NOMO-1 (cell line): ENCODE results near the gene CAPN15.

Source experiments
- DNase-seq, 2 experiments: peaks; one replicate each; lab custom pipeline; 2025; ENCODE audit not compliant: unreplicated experiment in 2 of 2; lab: John Stamatoyannopoulos, UW

Gene CAPN15

DNA sequence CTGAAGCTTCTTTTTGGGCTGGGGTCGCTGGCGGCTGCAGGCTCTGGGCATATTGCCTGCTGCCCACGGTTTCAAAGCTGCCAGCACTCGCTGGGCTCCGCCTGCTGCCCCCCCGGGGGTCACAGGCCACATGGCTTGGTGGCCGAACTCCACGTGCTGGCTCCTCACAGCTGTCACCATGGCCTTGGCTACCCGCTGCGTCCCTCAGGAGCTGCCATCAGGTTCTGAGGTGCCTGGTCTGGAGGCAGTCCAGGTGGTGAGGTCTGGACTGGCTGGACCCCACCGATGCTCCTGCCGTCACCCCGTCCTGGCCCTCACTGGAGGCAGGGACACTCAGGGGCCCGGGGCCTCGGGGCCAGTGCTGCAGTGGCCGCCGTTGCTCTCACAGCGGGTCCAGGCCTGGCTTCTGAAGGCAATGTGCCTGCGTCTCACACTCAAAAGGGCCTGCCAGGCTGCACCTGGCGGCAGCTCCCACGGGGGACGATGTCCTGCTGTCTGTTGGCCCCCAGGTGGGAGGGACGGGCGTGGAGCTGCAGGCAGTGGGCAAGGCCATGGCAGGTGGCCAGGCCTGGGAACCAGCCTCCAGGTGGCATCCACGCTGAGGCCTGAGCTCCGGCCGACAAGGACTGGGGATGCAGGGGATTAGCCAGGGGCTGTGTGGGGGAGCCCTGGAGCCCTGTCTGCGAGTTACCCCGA, 13.3 kb downstream of the CAPN15 start:
- DNase-seq: no peak

DNA sequence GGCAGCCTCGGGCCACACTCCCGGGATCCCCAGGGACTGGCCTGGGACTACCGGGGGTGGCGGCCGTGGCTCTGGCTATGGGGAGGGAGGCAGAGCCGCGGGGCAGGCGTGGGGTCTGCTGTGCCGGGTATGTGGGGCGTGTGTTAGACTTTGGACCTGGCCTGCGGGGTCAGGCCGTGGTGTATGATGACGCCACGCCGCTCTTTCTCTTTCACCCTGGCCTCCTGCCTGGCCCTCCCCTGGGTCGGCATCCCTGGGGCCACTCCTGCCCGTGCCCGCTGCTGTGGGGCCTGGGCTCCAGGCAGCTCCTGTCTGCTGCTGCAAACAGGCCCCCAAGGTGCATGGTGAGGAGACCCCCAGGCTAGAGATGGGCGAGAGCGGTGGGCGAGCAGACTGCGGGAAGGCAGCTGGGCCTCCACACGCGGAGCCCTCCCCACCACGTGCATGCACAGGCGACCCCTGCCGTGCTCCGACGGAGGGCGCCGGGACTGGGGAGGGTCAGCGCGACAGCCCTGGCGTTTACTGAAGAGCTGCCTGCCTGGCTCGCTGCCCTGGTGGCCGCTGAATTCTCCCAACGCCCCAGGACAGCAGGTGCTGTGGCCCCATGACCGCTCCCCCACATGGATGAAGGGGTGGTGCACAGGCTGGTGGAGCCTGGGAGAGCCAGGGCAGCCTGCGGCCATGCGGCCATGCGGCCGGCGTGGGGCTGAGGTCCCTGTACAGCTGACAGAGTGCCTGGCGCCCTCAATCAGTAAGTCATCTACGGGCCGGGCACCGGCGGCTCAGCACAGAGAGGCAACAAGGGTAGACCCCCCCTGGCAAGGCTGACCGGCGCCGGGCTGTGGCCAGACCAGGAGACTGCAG, 16.0 kb downstream of the CAPN15 start:
- no peak for DNase-seq

DNA sequence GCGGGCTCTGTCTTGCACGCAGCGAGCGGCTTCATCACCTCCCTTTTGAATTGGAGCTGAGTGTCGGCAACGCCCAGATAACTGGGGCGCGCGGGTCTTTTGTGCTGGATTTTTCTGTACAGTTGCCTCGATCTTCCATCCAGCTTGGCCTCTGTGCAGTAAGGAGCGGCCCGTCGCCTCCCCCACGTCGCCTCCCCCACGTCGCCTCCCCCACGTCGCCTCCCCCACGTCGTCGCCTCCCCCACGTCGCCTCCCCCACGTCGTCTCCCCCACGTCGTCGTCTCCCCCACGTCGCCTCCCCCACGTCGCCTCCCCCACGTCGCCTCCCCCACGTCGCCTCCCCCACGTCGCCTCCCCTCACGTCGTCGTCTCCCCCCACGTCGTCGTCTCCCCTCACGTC, 17.0 kb downstream of the CAPN15 start:
- DNase-seq: no peak

DNA sequence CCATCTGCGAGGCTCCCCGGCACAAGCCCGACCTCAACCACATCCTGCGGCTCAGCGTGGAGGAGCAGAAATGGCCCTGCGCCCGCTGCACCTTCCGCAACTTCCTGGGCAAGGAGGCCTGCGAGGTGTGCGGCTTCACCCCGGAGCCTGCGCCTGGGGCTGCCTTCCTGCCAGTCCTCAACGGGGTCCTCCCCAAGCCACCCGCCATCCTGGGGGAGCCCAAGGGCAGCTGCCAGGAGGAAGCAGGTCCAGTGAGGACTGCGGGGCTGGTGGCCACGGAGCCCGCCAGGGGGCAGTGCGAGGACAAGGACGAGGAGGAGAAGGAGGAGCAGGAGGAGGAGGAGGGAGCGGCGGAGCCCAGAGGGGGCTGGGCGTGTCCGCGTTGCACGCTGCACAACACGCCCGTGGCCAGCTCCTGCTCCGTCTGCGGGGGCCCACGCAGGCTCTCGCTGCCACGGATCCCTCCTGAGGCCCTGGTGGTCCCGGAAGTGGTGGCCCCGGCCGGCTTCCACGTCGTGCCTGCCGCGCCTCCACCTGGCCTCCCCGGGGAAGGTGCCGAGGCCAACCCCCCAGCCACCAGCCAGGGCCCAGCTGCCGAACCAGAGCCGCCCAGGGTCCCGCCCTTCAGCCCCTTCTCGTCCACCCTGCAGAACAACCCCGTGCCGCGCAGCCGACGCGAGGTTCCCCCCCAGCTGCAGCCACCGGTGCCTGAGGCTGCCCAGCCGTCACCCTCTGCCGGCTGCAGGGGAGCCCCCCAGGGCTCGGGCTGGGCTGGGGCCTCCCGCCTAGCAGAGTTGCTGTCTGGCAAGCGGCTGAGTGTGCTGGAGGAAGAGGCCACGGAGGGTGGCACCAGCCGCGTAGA, 19.6 kb downstream of the CAPN15 start:
- DNase-seq: peak; percentile 68 to 86

DNA sequence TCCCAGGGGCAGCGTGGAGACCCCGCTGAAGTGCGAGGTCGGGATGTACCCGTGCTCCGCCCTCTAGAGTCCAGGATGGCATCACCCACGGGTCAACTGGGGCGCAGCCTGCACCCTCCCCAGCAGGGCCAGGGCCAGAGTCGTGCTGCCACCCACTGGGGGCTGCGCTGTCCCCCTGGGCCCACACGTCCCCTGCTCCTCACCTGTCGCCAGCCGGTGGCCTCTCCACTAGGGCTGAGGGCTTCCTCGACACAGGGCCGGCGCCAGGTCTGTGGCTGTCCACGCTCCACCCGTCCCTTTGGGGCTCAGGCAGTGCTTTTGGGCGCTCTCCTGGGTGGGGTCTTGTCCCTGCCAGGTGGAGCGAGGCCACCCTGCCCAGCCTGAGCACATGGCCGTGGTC, 21.1 kb downstream of the CAPN15 start:
- no peak for DNase-seq

DNA sequence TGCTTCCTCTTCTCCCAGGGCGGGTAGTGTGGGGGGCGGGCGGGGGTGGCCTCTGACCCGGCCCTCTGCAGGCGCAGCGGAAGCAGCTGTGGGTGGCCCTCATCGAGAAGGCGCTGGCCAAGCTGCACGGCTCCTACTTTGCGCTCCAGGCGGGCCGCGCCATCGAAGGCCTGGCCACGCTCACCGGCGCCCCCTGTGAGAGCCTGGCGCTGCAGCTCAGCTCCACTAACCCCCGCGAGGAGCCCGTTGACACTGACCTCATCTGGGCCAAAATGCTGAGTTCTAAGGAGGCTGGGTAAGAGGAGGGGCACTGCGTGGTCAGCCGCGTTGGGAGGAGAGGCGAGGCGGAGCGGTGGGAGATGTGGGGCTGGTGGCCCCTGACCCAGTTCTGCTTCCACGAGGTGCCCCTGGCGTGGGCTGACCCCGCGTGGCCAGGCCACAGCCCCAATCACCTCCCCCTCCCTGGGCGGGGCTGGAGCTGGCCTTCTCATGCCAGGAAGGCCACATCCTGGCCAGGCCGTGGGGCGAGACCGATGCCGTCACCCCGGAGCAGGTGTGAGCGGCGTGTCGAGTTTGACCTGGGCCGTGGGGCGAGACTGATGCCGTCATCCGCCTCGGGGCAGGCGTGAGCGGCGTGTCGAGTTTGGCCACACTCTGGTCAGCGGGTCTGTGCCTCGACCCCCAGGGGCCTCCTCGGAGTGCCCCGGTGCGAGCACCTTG, 22.2 kb downstream of the CAPN15 start:
- DNase-seq: no peak

DNA sequence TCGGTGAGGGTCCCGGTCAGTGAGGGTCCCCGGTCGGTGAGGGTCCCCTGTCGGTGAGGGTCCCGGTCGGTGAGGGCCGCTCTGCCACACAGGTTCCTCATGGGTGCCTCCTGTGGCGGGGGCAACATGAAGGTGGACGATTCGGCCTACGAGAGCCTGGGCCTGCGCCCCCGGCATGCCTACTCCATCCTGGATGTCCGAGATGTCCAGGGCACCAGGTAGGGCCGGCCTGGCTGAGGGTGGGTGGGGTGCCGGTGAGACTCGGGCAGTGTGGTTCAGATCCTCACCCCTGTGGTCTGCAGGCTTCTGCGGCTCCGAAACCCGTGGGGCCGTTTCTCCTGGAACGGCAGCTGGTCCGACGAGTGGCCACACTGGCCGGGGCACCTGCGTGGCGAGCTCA, 23.7 kb downstream of the CAPN15 start:
- DNase-seq: no peak

DNA sequence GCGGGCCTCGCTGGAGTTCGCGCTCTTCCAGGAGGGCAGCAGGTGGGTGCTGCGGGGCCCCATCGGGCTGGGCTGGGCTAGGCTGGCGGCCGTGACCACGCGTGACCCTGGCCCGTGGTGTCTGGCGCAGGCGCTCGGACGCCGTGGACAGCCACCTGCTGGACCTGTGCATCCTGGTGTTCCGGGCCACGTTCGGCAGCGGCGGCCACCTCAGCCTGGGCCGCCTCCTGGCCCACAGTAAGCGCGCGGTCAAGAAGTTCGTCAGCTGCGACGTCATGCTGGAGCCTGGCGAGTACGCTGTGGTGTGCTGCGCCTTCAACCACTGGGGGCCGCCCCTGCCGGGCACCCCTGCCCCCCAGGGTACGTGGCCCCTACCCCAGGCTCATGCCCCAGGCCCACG, 24.7 kb downstream of the CAPN15 start:
- DNase-seq: no peak

DNA sequence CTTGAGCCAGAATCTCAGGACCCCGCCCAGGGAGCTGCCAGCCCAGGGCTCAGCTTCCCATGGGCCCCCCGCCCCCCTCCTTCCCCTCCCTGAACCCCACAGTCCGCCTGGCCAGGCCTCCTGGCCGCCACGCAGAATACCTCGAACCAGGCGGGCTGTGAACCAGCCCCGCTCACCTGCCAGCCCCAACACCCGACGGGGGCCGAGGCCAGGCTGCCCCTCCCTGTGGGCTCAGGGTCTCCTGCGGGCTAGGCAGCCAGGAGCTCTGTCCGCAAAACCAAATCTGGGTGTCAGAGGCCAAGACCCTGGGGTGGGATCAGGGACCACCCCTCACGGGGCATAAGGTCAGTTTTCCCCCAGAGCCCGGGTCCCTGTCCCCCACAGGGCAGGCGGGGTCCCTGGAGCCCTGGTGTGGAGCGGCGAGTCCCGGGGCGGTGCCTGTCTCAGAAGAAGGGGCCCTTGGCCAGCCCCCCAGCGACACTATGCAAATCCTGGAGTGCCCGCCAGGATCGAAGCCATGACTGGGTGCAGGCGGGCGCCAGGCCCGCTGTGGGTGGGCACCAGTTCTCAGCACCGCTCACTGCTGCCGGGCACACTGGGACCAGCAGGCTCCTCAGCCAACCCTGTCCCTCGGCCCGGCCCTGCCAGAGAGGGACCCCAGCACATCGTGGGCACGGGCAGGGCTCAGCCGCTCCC, 26.2 kb downstream of the CAPN15 start:
- no peak for DNase-seq

DNA sequence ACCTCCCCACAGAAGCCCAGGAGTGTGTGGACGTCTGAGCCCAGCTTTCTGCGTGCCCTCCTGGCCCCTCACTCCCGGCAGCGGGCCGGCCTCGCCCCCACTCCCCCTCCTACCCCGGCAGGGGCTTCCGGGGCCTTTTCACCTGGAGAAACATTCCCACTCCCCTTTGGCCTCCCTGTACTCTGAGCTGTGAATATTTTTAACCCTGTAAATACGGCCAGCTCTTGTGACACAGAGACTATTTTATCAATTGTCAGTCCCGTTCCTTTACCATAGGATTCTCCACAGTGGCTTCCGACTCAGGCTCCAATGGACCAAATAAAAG, 26.7 kb downstream of the CAPN15 start:
- no peak for DNase-seq

DNA sequence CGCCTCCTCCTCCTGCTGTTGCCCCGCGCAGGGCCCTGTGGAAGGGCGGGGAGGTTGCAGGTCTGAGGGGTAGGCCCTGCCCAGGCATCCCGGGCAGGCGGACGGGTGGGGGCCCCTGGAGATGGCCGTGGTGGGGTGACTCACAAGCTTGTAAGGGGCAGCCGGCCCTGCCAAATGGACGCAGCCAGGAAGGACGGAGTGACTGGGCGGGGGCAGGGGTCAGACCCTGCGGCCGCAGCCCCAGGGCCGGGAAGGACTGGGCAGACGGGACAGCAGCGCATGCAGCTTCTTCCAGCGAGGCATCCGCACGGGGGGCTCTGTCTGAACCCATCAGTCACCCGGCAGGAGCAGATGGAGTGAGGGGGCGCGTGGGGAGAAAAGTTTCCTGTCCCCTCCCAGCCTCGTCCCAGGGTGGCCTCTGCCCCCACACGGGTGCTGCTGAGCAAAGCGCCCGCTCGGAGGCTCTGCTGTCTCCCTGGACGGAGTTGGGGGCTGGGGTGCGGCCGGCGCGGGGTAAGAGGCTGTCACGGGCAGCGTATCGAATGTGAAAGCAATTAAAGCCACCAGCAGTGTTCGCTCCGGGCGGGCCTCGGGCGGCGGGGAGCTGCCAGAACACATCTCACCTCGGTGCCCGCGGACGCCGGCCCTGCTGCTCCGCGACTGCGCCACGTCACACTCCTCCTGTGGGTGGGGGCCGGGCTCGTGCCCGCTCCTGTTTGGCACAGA, 27.3 kb downstream of the CAPN15 start:
- no peak for DNase-seq

DNA sequence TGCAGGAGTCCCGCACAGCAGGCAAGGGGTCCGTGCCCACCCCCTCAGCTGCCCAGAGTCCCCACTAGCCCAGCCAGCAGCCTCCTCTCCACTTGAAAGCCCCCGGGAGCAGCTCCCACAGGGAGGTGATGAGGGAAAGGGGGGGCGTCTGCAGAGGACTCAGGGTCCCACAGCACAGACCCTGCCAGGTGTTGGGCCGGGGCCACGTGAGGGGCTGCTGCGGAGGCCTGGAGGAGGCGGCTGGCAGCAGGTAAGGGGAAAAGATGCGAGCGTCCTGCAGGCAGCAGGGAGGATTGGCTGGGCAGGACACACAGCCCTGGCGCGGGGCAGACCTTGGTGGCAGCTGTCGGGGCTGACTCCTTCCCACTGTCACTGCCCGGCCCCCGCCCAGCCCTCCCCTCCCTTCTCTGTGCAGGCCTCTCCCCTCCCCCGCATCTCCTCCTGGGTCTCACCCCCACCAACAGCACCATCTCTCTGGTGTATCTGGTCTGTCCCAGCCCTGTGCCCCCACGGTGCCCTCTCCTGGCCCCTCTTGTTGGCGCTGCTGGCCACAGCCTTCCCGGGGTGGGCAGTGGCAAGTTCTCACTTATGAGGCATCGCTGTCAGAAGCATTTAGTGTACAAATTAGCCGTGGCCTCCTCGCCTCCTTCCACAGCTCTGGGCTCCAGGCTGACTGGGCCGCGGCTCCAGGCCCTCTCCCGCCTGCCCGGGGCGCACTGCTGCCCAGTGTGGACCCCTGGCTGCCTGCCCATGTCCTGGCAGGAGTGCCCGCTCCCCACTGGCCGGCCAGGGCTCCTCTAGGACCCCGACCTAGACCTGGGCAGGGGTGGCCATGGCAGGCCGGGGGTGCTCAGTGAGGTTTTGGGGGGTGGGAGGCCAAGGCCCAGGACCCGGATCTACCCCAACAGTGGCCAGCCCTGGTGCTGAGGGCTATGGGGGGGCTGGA, 28.3 kb downstream of the CAPN15 start:
- DNase-seq: no peak

DNA sequence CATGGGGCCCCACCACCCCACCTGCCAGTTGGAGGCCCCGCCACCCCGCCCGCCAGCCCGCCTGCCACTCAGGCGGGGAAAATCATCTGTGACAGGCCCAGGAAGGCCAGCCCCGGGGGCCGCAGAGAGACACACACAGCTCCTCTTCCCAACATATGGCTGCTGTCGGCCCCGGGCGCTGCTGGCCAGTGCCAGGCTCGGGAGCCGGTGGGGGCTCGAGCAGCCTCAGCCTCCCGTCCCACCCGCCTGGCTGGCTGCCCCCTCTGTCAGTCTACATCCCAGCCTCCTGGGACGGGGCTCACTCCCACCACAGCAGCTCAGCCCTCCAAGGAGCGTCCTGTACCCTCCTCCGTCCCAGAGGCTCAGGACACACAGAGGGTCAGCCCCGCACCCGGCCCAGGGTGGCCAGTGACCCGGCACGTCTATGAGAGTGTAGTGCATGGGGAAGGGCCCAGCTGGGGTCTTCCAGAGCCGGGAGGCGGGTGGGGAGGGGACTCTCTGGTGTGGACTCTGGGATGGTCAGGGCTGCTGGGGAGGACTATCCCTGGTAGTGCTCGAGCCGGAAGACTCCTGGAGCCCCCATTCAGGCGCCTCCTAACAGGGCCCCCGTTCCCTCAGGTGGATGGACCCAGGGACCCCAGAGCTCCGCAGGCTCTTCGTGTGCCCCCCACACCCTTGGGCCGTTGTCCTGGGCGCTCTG, 29.1 kb downstream of the CAPN15 start:
- DNase-seq: no peak

DNA sequence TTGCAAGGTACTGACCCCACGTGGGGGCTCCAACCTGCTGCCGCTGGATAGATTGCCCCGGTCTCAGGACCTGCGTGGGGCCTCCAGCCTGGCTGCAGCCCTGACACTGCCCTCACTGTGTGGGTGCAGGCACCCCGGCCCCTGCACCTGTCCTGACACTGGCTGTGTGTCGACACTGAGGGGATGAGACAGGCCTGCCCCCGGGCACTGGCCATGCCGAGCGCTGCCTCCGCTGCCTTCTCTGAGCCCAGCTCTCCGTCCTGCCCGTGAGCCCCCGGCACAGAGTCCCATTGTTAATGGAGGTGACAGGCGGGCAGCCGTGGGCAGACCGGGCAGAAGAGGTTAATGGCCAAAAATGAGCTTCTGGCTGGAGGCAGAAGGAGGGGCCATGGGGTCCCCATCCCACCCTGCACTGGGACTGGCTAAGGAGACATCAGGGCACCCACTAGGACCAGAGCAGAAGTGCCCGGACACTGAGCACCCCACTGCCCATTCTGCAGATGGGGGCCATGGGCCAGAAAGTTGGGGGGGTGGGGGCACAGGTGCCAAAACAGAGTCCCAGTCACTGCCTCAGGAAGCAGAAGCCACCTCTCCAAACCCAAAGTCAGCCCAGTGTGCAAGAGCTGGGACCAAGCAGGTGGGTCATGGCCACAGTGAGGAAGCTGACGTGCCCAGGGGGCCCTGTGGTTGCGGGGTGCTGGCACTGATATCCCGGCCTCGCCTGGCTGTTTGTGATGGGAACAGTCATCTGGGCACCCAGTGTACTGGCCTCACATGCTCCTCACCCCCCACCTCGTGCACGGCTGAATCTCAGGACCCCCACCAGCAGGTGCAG, 30.2 kb downstream of the CAPN15 start:
- DNase-seq: no peak

DNA sequence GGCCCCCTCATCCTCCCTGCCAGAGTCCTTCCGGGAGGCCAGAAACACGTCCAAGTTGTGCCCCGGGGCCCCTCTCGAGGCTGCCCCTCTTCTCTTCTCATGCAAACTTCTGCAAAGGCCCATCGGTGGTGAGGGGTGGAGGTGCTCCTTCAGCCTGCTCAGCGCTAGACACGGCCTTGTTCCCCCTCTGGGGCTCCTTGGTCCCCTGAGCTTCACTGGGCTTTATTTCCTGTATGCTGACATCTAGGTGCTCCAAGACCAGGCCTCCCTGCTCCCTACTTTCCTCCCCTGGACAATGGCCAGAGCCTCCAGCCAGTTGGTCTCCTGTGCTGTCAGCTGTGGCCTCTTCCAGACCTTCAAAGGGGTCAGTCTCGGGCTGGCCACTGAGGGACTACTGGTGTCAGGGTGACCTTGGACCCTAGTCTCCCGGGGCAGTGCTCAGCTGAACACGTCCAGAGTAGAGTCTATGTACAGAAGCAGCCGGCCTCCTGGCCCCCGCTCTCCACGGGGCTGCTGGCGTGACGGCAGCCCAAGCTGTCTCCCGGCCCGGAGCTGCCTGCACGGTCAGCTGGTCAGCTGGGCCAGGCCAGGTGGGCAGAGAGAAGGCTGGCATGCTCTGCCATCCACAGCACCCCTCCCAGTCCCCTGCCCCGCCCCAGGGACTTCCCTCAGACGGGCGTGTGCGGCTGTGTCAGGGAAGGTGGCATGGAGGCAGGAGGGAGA, 30.9 kb downstream of the CAPN15 start:
- no peak for DNase-seq

DNA sequence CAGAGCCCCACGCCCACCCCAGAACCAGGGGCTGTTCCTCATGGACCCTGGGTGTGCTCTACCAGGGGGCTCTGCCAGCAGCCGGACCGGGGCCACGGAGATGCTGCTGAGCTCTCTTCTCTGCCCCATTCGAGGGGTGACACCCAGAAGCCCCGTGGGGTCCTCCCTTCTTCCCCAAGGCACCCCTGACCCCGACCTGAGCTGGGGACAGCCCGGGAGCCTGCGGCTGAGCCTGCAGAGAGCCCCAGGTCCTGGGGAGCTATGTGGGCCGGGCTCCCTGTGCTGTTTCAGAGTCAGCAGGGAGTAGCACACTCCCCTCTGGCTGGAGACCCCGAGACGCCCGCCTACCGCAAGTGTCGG, 31.5 kb downstream of the CAPN15 start:
- DNase-seq: no peak
